ENCODE results near the gene FGD5.

GRCh38 chr3:14827776-14828175, 9.0 kb downstream of the FGD5 start:
- TF ChIP-seq CTCF (IDR thresholded peaks at IDR 0.05) (no peak), ZFX (IDR thresholded peaks at IDR 0.05; ENCODE audit: borderline replicate concordance) (no peak)
